H1 (cell line): Measurements from ENCODE around the gene SERPINA1.

Experiments
- CBX5 ChIP-seq: fragments of 300-800, 300-1000 bp; sonication (generic); IDR thresholded peaks from 2 replicates; pipeline ENCODE4 v1.7.1; 2016; ENCODE audit warnings: antibody characterized with exemption, low read length, low read depth
- CREB1 ChIP-seq: IDR thresholded peaks from 2 replicates; pipeline ENCODE4 v1.6.1; 2012; ENCODE audit warnings: inconsistent platforms
- EP300 ChIP-seq, 2 experiments: IDR thresholded peaks; 1 replicate in 1 of 2; 2 replicates in 1 of 2; pipeline ENCODE4 v1.6.1; 2011 to 2012; ENCODE audit warnings: low read depth in 2 of 2, low read length in 2 of 2, mild to moderate bottlenecking in 2 of 2, borderline replicate concordance in 1 of 2, inconsistent platforms in 1 of 2, moderate library complexity in 1 of 2
- EZH2 ChIP-seq: fragments of 200-600 bp; sonication (generic); IDR thresholded peaks from 2 replicates; pipeline ENCODE4 v1.7.1; 2012; ENCODE audit warnings: low read depth, mild to moderate bottlenecking, moderate library complexity, low read length, inconsistent platforms; ENCODE audit not compliant: severe bottlenecking
- POLR2A ChIP-seq, 2 experiments: IDR thresholded peaks; 1 replicate in 1 of 2; 2 replicates in 1 of 2; pipeline ENCODE4 v1.6.1; 2011; ENCODE audit warnings: low read depth in 2 of 2, low read length in 2 of 2, mild to moderate bottlenecking in 2 of 2; ENCODE audit errors: control extremely low read depth in 1 of 2
- POLR2AphosphoS5 ChIP-seq: IDR thresholded peaks from 2 replicates; pipeline ENCODE4 v1.6.1; 2011; ENCODE audit warnings: low read depth, low read length
- RAD21 ChIP-seq, 2 experiments: IDR thresholded peaks in 1 of 2; conservative IDR thresholded peaks in 1 of 2; 2 replicates each; pipeline ENCODE4 v1.6.1; 2011; ENCODE audit warnings: low read depth in 2 of 2, low read length in 2 of 2, improper control_type of control experiment in 1 of 2, inconsistent platforms in 1 of 2, mild to moderate bottlenecking in 1 of 2, moderate library complexity in 1 of 2
- RXRA ChIP-seq: IDR thresholded peaks from 2 replicates; pipeline ENCODE4 v1.6.1; 2011; ENCODE audit warnings: low read depth, mild to moderate bottlenecking, low read length, moderate library complexity; ENCODE audit not compliant: insufficient read depth
- TCF12 ChIP-seq: IDR thresholded peaks from 2 replicates; pipeline ENCODE4 v1.6.1; 2011; ENCODE audit warnings: low read depth, mild to moderate bottlenecking, low read length
- ZNF274 ChIP-seq: IDR thresholded peaks from 2 replicates; pipeline ENCODE4 v1.7.0; 2012; ENCODE audit warnings: low read length, borderline replicate concordance; ENCODE audit errors: extremely low read depth
- TF ChIP-seq, protein P1 (sequence below), 3 experiments: IDR thresholded peaks; 1 replicate in 2 of 3; 2 replicates in 1 of 3; pipeline versions ENCODE4 v1.5.1 to v1.6.1; 2011; ENCODE audit warnings: low read length in 3 of 3, mild to moderate bottlenecking in 3 of 3, inconsistent platforms in 2 of 3, low read depth in 1 of 3, moderate library complexity in 1 of 3; ENCODE audit not compliant: insufficient read depth in 1 of 3; ENCODE audit errors: control extremely low read depth in 1 of 3
- TF ChIP-seq, protein P2 (sequence below): IDR thresholded peaks from 2 replicates; pipeline ENCODE4 v1.6.1; 2012; ENCODE audit warnings: inconsistent platforms

DNA sequence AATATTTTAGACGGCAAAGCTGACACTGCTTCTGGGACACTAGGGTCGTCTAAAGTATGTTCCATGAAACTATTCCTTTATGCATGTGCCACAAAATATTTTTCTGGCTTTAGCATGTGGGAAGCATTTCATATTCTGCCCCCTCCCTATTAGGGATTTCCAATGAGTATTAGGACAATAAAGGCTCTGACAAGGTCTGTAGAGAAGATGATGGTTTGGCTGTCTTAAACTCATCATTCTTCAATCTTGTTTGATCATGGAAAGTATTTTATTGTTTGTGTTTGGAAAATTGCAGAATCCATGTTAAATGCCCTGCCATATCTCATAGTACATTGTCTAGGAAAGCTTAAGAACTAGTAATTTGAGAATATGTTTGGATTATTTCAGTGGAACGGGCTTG is 22.8 kb downstream of the SERPINA1 start:
- TF ChIP-seq, protein P1, sequence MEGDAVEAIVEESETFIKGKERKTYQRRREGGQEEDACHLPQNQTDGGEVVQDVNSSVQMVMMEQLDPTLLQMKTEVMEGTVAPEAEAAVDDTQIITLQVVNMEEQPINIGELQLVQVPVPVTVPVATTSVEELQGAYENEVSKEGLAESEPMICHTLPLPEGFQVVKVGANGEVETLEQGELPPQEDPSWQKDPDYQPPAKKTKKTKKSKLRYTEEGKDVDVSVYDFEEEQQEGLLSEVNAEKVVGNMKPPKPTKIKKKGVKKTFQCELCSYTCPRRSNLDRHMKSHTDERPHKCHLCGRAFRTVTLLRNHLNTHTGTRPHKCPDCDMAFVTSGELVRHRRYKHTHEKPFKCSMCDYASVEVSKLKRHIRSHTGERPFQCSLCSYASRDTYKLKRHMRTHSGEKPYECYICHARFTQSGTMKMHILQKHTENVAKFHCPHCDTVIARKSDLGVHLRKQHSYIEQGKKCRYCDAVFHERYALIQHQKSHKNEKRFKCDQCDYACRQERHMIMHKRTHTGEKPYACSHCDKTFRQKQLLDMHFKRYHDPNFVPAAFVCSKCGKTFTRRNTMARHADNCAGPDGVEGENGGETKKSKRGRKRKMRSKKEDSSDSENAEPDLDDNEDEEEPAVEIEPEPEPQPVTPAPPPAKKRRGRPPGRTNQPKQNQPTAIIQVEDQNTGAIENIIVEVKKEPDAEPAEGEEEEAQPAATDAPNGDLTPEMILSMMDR (IDR thresholded peaks at IDR 0.05; ENCODE audit: control extremely low read depth in 1 of 3, insufficient read depth in 1 of 3, low read depth in 1 of 3, low read length in 3 of 3) = no peak
- TF ChIP-seq TCF12 = no peak
- TF ChIP-seq, protein P2, sequence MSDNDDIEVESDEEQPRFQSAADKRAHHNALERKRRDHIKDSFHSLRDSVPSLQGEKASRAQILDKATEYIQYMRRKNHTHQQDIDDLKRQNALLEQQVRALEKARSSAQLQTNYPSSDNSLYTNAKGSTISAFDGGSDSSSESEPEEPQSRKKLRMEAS = no peak
- TF ChIP-seq EP300 (IDR thresholded peaks at IDR 0.05; ENCODE audit: borderline replicate concordance in 1 of 2, low read depth in 2 of 2, low read length in 2 of 2) = no peak
- TF ChIP-seq POLR2AphosphoS5 = no peak
- no peak for TF ChIP-seq ZNF274
- TF ChIP-seq CBX5 = no peak
- TF ChIP-seq RXRA = no peak
- no peak for TF ChIP-seq EZH2
- no peak for TF ChIP-seq RAD21 (IDR thresholded peaks at IDR 0.05 in 1 of 2, conservative IDR thresholded peaks at IDR 0.05 in 1 of 2; ENCODE audit: low read depth in 2 of 2, low read length in 2 of 2)
- TF ChIP-seq CREB1 = no peak
- TF ChIP-seq POLR2A (IDR thresholded peaks at IDR 0.05; ENCODE audit: control extremely low read depth in 1 of 2, low read depth in 2 of 2, low read length in 2 of 2) = no peak
